GM21360 (cell line): ENCODE measurements around the gene FOXP1.

Experiments
- ATAC-seq: cut with Tn5 transposase; IDR thresholded peaks from one replicate; pipeline ENCODE4 v1.9.1; 2021; ENCODE audit warnings: mild to moderate bottlenecking, moderate library complexity; ENCODE audit not compliant: unreplicated experiment

The FOXP1 gene

GRCh38 chr3:71587958-71588357, 4.4 kb upstream of the FOXP1 start:
- ATAC-seq: no peak

DNA sequence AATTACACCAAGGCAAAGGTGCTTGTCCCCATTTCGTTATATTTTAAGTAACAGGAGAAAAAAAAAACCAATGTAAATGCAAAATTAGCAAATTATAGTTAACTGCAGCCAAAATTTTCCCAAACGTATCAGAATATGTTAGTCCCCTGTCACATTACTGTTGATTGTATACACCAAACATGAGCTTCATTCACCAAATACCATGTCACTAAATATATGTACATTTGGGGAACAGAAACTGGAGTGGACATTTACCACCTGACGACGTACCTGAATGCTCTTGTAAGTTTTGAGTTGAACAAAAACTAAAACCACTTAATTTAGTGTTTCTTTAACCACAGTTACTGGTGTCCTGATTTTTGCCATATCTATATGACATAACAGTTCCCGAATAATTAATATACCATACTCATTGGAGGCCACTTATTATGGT, 3.3 kb upstream of the FOXP1 start:
- no peak for ATAC-seq

DNA sequence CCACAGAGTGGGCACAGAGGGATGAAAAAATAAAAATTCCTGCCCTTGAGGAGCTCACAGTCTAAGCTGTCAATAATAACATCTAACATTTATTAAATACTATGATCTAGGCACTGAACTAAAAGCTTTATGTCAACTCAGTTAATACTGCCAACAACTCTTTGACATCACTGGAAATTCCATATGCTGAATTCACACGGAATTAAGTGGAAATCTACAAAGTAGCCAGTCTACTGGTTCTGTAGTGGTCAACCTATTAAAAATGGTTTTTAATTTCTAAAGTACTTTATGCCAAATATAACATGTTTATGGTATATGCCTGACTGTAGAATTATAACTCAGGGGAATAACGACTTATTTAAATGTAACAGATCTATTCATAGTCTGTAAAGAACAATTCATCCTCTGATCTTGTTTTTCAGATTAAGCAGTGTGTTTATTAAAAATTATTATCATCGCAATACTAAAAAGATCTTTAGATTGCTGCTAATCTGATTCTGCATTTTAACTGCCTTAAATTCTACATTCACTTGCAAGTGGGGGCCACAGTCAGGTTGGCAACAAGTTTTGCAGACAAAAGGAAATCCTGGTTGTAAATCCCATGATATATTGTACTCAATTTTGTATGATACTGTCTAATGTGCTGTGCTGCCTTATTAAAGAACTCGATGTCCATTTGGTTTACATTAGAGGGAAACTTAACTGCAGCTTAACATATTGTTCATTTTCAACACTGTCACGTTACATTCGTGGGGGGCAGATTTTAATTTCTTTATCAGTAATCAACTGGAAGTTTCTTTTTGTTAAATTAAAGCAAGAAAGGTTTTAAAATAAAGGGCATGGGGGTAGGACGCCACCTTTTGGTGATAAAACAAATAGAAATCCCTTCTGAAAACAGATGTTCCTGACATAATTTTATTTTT, 2.6 kb upstream of the FOXP1 start:
- no peak for ATAC-seq

DNA sequence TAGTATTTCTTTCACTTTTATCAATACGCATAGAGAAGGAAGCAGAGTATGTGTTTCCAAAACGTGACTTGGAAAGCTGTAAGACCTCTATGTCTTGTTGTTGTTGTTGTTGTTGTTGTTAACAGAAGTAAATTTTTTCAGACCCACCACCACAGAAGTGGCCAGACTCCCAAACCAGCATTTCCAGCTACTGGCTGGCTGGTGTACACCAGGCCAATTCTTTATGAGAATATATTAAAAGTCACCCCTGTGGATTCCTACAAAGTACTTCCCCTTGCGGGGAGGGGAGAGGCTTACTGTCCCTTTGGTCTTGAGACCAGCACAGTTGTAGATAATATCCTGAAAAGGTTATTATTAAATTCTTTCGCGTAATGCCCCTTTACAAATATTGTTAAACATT, 1.6 kb upstream of the FOXP1 start:
- no peak for ATAC-seq

GRCh38 chr3:71584394-71585011, 975 bp upstream of the FOXP1 start:
- ATAC-seq: no peak

GRCh38 chr3:71582612-71583565, 639 bp downstream of the FOXP1 start:
- no peak for ATAC-seq

GRCh38 chr3:71582036-71582611, 1.4 kb downstream of the FOXP1 start:
- ATAC-seq: no peak

DNA sequence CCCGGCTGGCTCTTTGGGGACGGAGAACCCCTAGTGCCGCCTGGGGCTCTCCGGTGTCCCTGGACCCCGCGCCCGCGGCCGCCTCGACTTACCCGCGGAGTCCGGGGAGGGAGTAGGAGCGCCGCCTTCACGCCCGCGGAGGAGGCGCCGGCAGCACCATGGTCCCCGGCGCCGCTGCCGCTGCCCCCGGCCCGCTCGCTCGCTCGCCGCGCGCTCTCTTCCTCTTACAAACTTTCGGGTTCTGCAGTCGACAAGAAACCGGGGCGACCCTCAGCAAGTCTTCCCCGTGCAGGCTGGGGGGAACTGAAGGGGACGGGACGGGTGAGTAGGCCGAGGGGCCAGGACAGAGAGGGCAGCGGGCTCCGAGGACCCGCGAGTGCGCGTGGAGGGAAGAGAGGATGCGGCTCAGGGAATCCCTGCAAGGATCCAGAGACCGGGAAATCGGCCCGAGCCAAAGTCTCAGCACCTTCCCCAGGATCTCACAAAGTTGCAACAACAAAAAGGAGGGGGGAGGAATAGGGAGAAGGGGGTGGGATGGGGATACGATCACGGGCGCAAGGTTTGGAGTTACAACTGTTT, 2.0 kb downstream of the FOXP1 start:
- no peak for ATAC-seq

GRCh38 chr3:71580636-71581456, 2.7 kb downstream of the FOXP1 start:
- no peak for ATAC-seq

DNA sequence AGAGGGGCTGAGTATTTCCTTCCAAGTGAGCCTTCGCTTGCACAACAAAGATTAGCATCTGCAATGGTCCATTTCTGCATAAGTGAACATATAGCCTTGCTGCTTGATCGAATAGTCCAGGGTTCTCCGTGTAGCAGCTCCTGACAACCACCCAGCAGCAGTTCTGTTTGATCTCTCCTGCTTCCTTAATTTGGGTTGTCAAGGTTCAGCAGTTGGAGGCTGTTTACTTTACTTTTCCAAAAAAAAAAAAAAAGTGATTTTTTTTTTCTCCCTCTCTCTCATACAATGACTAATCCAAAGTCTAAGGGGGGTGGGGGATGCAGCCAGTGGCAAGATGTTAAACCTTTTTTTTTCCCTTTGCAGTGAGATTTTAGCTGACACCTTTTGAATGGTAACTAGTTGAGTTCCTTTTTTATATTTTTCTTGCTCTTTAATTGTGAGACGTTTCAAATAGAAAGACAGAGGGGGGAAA, 3.6 kb downstream of the FOXP1 start:
- no peak for ATAC-seq

DNA sequence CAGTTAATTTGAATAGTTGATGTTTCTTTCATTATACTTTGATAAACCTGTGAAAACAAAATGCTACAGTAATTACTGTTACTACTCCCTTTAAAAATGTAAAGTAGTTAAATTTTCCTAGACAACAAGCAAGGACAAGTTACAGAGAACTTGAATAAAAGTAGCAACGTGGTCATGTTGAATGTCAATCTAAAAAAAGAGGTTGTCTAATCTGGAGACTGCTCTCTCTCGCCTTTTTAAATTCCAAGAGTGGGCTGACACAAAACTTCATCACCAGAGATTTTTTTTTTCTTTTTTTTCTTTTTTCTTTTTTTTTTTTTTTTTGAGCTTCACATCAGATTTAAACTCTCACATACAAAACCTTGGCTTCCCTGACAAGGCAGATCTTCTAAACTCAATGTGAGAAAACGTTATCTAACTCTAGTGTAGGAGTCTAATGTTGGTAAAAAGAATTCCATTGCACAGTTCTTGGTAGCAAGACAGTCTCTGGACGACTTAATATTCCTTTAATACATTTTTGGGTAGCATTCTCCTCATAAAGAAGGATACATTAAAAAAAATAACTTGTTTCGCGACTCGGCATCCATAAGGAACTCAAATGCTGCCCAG, 4.1 kb downstream of the FOXP1 start:
- no peak for ATAC-seq

DNA sequence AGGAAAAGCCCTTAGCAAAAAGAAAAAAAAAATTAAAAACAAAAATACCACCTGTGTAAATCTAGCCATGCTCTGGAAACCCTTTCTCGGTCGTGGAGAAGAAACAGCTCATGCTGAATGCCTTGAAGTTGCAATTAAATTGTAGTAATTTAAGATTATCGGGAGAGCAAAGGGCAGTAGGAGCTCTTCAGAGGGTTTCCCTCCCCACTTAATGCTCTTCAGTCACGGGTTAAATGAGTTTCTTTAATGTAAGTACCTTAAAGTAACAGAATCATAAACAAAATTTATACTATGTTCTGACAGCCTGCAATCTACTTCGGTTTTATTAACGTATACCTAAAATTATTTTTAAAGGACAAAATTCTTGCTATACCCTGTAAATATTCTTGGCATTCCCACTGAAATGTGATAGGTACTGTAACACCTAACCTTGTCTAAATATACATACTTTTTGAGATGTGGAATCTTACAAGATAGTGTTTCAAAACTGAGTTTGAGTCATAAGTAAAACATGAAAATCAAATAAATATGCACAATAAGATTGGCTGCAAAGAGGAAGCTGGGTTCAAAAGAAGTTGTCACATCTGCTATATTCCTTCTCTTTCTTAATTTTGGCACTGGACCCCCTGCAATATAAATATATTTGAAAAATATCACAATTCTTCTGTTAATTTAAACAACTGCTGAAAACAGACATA, 5.3 kb downstream of the FOXP1 start:
- no peak for ATAC-seq

- no peak for ATAC-seq
Observed at GRCh38 chr3:71577011-71577410, 6.5 kb downstream of the FOXP1 start.

DNA sequence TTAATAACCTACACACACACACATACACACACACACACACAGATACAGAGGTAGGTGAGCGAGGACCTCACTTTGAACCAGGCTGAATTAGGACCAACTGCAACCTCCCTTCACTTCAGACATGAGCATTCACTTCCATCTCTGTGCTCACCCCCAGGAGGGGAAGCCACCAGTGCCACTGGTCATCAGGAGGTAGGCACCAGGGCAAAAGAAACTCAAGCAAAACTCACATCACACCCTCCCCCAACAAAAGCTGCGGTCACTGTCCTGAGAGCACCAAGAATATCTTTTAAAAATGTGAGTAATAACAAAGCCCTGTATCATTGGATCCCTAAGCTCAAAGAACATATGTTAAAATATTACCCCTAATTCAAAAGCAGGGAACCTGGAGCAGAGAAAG, 8.1 kb downstream of the FOXP1 start:
- no peak for ATAC-seq

DNA sequence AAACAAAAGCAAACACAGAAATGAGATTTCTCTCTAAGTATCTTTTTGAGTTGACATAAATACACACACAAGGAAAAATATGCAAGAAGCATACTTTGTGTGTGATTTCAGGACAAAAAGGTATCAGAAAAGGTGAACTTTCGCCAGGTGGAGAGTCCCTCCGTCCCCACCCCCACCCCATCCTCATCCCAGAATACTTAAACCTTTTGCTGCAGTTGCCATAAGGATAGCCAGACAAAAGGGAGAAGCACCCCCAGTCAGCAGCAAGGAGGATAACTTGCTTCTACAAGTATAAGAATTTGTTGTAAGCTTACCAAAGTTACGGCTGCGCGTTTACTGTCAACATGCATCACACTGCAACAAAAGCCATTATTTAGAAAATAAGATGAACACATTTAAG, 10.3 kb downstream of the FOXP1 start:
- ATAC-seq: no peak

- no peak for ATAC-seq
Observed at GRCh38 chr3:71570546-71570945, 13.0 kb downstream of the FOXP1 start.

GRCh38 chr3:71568207-71568606, 15.3 kb downstream of the FOXP1 start:
- no peak for ATAC-seq

- ATAC-seq: no peak
Observed at GRCh38 chr3:71566776-71567175, 16.8 kb downstream of the FOXP1 start.

DNA sequence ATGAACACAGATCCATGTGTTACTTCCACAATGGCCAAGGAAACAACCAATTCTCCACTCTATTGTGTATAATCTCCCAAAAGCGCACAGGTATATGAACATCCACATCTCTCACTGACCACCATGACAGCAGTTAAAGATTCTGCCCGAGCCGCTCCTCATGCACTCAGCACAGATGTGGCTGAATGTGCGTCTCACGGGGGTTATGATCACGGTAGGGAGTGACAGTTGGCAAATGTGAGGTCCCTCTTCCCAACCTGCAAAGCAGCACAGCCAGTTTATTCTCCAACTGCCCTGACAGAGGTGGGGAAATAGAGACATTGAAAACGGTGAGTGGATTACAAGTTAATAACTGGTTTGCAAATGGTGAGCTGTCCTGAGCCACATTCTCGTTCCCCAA, 17.6 kb downstream of the FOXP1 start:
- ATAC-seq: no peak
